NCI-H2107 (cell line): Measurements from ENCODE around the gene SLC25A36.

ENCODE experiments used
- DNase-seq: peaks from one replicate; lab custom pipeline; 2025; lab: John Stamatoyannopoulos, UW

Gene SLC25A36, protein sequence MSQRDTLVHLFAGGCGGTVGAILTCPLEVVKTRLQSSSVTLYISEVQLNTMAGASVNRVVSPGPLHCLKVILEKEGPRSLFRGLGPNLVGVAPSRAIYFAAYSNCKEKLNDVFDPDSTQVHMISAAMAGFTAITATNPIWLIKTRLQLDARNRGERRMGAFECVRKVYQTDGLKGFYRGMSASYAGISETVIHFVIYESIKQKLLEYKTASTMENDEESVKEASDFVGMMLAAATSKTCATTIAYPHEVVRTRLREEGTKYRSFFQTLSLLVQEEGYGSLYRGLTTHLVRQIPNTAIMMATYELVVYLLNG

DNA sequence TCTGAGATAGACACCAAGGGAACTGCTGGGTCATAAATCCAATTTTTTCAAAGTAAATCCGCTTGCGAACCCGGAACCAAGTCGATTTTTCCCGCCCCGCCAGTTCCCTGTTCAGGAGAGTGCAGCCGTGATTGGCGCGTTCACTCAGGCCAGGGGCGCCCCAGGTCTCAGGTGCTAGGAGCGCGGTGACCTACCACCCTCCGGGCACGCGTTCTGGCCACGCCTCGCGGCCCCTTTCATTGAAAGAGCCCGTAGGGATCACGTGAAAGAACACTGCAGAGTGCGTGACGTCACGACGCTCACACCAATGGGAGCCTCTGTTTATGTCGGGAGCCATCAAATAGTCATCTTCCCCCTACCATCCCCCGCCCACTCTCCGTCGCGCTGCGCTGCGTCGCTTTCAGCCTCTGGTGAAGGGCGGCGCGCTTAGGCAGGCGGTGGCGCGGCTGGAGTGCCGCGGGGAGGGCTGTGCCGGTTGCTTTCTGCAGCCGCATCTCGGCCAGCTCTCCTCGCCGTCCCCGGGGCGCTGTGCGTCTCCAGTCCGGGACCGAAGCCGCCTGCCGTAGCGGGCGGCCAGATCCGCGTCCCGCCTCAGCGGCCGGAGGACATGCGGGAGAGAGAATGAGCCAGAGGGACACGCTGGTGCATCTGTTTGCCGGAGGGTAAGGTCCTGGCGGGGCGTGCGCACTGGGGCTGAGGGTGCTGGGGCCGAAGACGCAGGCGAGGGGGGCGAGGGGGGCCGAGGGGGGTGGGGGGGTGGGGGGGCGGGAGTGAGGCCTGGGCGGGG lies at the start of gene SLC25A36:
Gene SLC25A36, plus strand, starts transcription at position 403 of the 787 bp plus-strand sequence. Its CDS starts 219 bp downstream, at position 622.
- DNase-seq, result peak; percentile 98

DNA sequence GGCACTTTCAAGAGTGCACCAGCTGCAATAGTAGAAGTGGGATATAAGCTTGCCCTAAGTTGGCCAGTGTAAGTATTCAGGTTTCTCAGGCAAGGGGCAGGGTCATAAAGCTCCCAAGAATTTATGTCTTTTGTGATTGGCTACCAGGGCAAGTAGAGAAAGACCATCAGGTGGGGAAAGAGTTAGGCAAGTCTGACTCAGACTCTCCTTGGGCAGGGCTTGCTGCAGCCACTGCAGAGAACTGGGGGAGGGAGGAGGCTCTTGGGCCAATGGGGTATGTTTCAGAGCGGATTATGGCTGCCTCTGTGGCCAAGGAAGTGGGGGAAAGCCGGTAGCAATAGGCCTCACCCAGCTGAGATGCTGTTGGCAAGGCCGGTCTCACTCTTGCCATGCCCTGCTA lies 44.6 kb upstream of the SLC25A36 start:
- DNase-seq, result no peak

DNA sequence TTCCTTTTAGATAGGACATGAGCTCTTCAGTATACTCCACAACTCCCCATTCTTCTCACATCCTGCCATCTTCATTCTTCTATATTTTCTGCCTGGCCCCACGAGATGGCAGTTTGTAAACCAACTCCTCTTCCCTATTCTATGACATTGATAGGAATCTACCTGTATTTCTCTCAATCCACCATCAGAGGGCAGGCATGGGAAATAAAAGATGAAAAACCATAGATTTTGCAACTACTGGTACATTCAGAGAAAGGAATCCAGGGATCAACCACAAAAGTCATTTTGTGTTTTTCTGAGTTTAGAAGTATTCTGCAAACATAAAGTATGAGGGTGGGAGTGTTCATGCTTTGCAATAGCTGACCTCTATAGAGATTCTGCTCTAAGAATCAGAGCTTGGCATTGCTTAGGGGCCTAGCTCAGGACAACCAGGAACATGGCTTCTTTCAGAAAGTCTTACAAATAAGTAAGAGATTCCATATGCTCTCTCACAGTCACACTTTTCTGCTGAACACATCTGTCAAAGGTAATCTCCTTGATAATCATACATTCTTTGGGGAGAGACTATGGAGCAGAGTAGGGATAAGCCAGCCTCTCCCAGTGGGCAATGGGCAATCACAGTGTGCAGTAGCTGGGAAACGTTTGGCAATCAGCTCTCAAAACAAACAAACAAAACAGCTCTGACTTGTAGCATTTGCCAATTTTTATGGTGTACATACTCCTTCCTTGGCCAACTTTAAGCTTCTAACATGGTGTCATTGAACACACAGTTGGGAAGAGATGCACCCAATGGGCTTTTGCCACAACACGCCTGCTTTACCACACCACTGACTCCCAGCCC lies 43.1 kb upstream of the SLC25A36 start:
- DNase-seq, result peak; percentile 56

DNA sequence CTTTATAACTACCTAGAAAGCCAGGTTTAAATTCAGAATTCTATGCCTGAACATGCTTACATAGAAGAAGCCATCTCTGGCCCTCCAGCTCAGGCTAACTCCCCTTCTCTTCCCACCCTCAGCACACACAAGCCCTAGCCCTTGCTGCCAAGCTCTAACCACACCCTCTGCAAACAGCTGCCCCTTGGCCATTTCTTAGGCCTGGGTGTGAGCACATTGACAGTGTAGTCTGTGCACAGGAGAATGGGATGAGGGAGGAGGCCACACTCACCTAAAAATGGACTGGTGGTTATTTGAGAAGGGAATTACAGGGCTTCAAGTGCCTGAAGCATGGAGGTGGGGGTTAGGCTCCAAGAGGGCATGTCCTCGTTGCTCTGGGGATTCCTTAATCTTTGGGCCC lies 42.3 kb upstream of the SLC25A36 start:
- no peak for DNase-seq

DNA sequence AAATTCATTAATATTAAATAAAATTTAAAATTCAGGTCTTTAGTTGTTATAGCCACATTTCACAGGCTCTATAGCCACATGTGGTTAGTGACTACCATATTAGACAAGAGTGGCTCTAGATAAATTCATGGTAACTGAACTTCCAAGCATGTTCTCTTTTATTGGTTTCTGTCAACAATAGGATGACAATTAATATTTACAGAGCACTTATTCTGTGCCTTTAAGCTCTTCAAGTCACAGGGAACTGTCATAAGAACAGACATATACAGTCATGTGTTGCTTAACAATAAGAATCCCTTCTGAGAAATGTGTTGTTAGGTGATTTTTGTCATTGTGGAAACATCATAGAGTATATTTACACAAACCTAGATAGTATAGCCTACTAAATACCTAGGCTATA lies 38.8 kb upstream of the SLC25A36 start:
- no peak for DNase-seq

DNA sequence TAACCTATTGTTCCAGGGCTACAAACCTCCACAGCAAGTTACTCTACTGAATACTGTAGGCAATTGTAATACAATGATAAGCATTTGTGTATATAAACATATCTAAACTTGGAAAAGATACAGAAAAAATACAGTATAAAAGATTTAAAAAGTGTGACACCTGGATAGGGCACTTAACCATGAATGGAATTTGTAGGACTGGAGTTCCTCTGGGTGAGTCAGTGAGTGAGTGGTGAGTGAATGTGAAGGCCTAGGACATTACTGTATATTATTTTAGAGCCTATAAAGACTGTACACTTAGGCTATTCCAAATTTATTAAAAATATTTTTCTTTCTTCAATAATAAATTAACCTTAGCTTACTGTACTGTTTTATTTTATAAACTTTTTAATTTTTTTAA lies 38.4 kb upstream of the SLC25A36 start:
- DNase-seq, result no peak

DNA sequence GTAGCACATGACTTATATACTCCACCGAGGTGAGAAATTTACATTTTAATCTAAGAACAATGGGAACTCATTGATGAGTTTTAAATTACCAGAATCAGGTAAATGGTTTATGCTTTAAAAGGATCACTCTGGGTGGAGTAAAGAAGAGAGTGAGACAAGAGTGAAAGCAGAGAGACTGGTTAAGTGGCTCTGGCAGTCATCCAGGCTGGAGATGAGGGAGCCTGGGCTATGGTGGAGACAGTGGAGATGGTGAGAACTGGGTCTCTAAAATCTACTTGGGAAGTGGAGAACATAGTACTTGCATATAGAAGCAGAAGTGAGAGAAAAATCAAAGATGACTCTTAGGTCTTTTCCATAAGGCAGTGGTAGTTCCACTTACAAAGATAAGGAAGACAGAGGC lies 37.1 kb upstream of the SLC25A36 start:
- no peak for DNase-seq

DNA sequence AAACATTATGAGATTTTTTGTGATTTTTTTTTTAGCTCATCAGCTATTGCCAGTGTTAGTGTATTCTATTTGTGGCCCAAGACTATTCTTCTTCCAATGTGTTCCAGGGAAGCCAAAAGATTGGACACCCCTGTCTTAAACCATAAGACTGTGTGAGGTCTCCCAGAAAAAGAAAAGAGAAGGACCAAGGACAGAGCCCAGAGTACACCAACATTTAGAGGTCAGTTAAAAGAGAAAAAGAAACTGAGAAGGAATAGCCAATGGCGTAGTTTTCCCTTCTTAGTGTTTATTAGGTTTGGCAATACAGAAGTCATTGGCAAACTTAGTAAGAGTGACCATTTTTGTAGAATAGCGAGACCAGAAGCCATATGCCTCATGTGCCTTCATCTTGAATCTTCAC lies 36.1 kb upstream of the SLC25A36 start:
- no peak for DNase-seq

DNA sequence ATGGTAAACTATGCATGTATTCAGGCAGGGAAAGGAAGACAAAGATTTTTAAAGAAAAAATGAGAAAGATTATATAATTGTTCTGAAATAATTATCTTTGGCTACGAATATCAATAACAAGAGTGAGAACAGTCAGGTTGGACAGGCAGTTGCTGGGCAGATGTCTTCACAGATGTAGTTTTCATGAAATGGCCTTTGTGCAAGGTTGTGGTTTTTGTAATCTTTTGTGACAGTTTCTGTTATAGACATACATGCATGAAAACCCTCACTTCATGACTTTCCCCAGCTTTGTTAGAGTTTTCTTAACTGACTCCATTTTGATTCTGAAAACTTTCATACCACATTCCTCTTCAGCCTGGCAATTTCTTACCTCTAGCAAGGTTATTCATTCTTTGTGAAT lies 34.9 kb upstream of the SLC25A36 start:
- no peak for DNase-seq

DNA sequence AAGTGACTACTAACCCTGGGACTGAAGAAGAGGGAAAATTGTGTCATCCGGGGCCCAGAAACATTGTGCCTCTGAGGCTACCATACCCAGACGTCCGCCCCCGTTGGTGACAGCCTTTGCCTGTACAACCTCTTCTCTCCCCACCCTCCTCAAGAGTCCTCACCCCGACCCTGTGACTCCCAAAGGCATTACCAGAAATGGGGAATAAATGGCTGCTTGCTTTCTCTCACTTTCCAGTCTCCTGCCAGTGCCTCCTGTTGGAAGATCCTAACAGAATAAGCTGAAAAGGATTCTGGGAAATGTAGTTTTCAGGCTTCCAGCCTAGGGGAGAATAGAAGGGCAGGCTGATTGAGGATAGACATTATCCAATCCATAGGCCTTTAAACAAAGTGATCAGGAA lies 30.8 kb upstream of the SLC25A36 start:
- DNase-seq, result no peak

DNA sequence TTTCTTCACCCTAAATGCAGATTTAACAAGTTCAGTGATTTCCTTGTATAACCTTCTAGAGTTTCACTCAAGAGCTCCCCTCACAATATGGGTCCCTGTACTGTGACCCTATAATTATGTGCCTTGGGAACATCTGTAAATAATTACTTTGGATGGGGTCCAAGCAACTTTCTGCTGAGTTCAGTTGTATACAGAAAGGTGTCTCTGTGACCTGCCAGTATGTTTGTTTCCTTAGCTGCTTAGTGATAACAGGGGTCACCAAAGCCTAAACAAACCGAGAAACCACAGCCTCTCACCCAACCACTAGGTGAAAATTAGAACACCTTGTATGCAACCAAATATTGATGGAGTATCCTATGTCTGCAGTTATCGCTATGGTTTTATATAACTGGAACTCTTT lies 29.8 kb upstream of the SLC25A36 start:
- peak; percentile 27 for DNase-seq

DNA sequence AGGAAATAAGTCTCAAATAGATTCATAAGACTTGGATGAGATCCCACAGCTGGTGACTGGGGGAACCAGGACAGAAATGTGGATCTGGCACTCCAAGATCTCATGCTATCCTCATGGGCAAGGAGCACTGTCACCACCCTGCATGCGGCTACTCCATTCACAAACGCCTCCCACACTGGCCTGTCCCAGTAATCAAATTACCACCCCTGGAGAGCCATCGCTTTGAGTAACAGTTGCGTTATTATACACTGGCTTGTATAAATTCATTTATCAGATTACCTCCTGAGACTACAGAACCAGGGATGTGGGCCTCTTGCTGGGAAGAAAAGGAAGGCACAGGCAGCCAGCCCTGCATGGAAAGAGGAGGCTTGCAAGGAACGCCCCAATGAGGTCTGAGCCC lies 27.9 kb upstream of the SLC25A36 start:
- DNase-seq, result no peak

DNA sequence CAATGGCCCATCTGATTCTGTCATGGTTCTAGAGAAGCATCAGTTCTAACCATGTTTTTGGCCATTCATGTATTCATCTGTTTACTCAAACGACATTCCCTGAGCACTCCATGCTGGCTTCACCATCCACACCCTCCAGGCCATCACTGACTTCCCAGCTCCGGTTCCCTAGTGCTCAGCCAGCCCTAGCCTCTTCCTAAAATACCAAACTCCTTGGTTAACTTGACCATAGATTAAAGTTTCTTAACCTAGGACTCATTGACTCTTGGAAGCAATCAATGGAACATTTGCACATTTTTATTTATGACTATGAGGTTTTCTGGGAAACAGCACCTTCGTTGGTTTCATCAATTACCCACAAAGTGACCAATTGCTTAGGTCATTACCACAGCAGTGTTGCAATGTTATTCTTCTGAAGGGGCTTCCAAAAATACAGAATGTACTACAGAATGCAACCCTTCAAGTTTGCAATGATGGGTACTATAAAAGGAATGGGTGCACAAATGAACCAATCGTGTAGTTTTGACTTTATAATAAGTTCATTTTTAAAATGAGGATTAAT lies 27.2 kb upstream of the SLC25A36 start:
- DNase-seq, result no peak

DNA sequence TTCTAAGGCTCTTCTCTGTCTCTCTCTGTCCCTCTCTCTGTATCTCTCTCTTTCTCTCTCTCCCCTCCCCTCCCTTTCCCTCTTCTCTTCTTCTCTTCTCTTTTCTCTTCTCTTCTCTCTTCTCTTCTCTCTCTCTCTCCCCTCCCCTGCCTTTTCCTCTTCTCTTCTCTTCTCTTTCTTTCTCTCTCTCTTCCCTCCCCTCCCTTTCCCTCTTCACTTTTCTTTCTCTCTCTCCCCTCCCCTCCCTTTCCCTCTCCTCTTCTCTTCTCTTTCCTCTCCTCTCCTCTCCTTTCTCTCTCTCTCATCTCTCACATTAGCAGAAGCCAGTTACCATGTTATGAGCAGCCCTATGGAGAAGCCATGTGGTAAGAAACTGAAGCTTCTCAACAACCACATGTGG lies 25.0 kb upstream of the SLC25A36 start:
- DNase-seq, result no peak

DNA sequence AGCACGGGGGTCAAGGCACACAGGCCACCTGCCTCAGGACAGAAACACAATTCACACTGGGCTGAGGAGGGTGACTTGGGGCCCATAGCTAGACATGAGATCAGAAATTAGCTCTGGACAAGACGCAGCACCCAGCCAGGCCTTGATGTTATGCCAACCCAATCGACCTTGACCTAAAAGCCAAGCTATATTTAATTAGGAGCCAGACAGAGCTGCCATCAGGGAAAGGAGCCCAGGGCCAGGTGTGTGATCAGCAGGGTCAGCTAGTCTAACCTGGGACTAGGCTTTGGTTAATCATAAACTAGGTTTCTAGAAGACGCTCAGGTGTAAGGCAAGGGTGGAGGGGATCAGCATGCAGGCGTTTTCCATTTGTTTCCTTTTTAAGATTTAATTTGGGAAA lies 23.9 kb upstream of the SLC25A36 start:
- DNase-seq, result no peak

DNA sequence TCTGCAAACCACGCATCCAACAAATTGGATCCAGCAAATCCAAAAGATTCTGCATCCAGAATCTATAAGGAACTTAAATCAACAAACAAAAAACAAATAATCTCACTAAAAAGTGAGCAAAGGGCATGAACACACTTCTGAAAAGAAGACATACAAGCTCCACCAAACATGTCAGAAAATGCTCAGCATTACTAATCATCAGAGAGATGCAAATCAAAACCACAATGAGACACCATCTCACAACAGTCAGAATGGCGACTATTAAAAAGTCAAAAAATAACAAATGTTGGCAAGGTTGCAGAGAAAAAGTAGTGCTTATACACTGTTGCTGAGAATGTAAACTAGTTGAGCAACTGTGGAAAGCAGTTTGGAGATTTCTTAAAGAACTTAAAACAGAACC lies 21.6 kb upstream of the SLC25A36 start:
- DNase-seq, result no peak

DNA sequence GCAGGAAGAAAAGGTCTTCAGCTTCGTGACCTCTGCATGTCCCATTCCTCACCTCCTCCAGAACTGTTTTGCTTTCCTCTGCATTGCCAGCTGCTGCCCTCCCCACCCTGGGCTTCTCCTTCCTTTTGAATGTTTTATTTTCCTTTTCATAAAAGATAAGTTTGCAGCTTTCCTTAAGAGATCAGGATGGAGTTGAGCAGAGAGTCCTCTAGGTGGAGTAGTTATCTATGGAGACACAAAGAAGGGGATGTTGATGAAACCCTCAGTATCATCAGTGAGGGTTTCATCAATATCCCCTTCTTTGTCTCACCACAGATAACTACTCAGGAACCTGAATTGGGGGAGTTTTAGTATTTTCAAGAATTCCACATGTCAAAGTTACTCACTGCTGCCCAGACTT lies 19.0 kb upstream of the SLC25A36 start:
- no peak for DNase-seq

DNA sequence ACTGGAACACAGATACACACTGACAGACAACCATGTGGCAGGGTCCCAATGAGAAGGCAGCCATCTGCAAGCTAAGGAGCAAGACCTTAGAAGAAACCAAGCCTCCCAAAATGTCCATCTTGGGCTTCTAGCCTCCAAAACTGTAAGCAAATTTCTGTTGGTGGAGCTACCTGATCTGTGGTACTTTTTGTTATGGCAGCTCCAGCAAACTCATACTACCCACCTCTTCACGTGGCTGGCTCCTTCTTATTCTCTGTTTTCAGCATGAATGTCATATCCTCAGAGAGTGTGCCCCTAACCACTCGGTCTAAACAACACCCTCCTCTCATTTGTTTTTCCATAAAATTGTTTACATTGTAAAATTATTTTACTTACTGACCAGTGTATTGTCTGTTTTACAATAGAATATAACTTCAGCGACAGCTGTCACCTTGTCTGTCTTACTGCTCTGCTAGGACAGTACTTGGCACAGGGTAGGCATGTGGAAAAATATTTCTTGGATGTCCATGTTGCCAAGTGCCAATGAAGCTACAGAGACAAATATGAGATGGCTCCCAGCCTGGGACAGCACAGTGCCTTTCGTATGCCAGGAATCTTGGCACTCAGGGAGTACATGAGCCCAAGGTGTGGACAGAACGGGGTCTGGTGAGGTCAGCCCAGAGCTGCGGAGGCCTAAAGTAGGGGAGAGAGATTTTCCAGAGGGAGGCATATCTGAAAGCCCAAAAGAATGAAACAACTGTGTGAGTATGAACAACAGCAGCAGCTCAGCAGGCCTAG lies 17.4 kb upstream of the SLC25A36 start:
- no peak for DNase-seq

DNA sequence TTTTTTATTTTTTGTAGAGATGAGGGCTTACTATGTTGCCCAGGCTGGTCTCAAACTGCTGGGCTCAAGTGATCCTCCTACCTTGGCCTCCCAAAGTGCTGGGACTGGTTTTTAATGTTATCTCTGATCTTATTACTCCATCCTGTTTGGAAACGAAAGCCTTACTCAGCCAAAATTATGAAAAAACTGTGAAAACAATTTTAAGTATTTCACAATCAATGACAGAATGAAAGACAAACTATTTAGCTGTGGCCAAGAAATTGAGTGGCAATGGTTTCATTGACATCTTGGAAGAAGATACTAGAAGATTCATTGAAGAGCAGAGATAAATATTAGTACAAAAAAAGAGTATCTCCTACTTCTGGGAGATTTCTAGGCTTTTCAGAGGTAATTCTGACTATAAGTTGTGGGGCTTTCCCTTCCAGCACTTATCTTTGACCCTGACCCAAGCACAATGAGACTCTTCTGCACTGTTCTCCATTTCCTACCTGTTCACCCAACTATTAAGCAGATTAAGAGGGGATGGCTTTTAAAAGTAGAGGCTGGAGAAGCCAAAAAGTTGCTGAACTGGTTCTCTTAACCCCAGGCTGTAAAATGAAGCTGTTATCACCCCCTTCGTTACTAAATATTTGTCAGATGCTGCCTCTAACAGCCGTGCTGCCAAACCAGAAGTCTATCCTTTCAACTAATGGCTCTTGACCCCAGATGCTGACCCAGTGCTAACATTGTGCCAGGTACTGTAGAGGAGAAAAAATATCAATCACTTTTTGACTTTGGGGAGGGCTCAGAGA lies 14.2 kb upstream of the SLC25A36 start:
- no peak for DNase-seq

DNA sequence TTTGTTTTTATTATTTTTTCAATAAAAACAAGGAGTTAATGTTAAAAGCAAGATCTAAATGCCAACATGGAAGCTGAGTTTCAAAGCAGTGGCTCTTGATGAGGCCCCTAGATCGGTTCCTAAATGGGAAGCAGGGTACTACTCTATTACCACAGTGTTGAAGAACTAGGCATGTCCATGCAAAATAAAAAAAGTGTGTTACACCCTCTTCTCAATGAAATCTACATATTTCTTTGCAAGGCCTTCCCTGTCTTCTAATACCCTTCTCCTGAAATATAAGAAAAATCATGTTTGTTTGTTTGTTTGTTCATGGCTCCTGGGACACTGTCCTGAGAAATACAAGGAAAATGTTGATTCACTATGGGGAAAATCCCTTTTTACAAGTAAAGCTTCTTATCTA lies 12.2 kb upstream of the SLC25A36 start:
- DNase-seq, result no peak

DNA sequence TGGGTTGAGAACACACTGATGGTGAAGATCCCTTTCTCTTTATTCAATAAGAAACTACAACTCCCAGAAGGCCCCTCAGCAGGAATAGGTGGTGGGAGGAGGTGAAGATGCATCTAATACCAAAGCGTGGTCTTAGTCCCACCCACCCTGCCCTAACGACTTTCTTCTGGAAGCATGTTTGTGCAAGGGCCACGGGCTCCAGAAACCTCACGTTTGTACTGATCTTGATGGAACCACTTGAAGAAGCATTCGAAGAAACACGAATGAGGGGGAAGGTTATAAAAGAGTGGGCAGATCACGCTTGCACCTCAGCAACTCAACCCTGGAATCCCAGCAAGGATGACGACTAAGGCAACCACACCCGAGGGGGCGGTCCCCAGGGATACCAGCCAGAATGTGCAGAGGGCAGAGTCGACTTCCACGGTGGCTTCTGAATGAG lies 10.6 kb upstream of the SLC25A36 start:
- no peak for DNase-seq
